Measurements from ENCODE around the gene IL16.

The IL16 gene

GRCh38 chr15:81259760-81260298, 63.1 kb downstream of the IL16 start:
- DNase-seq (no peak), ATAC-seq (replicated peaks) (no peak)
- H3K4me1 Mint-ChIP-seq (ENCODE audit: low read depth in 2 of 2), result no peaks in the 10 kb centered on the region
- H3K4me3 Mint-ChIP-seq, result no peak overlapping the region
- H3K9me3 Mint-ChIP-seq, result no peaks in the 10 kb centered on the region
- H3K27ac Mint-ChIP-seq, result no peak overlapping the region
- peaks cover 40 to 41% of the 10 kb centered on the region in 2 donors for H3K27me3 Mint-ChIP-seq
- H3K36me3 Mint-ChIP-seq (ENCODE audit: insufficient read depth), result no peaks in the 10 kb centered on the region

DNA sequence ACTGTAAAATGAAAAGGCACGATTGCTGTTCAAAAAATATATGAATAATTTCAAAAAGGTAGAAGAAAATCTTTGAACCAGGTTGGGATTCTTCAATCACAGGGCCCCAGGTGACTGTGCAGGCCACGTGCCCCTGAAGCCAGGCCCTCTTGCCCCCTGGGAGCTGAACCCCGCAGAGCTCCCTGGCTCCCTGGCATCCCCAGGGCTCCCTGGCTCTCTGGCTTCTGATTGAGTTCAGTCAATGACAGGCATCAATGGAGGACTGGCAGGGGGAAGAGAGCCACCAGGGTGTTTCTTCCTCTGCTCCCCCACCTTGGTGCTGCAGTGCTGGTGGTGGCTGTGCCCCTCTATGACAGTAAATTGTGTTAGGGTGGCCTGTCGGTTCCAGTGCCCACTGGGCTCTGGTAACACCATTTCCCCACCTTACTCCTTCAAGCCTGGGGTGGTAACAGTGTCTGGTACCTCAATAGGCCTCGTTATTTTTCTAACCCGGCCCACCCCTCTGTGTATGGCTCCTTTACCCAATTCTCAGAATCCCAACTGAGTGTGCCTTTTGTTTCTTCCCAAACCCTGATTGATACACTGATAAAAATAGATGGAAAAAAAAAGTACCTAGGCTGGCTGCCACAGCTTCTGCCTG, 64.6 kb downstream of the IL16 start:
- no peak for ATAC-seq (replicated peaks)
- peaks cover 42 to 43% of the 10 kb centered on the region in 2 donors for H3K27me3 Mint-ChIP-seq
- no peak overlapping the region for H3K27ac Mint-ChIP-seq
- no peak for DNase-seq
- H3K4me3 Mint-ChIP-seq, result no peak overlapping the region
- peaks cover 3% of the 10 kb centered on the region for H3K36me3 Mint-ChIP-seq (ENCODE audit: insufficient read depth)
- no peaks in the 10 kb centered on the region for H3K9me3 Mint-ChIP-seq
- H3K4me1 Mint-ChIP-seq (ENCODE audit: low read depth in 2 of 2), result peaks cover 9 to 13% of the 10 kb centered on the region in 2 donors

DNA sequence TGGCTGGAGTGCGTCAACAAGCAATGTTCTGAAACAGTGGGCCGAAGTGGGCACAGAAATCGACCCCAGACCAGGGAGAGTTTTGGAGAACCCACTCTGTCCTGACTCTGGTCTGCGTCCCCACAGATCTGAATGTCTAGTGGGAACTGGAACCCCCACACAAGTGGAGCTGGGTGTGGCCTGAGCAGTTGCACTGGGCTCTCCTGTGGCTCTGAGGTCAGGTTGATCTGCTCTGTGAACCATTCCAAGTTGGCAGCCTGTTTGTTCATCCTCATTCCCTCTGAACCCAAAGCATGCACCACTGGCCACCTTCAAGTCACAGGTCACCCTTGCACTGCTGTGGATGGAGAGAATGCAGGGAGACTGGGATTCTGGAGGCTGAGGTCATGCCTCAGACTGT, 66.8 kb downstream of the IL16 start:
- no peak overlapping the region for H3K27ac Mint-ChIP-seq
- H3K9me3 Mint-ChIP-seq, result no peaks in the 10 kb centered on the region
- H3K4me1 Mint-ChIP-seq (ENCODE audit: low read depth in 2 of 2), result peaks cover 15 to 17% of the 10 kb centered on the region in 2 donors
- H3K4me3 Mint-ChIP-seq, result no peak overlapping the region
- DNase-seq (no peak), ATAC-seq (replicated peaks) (no peak)
- peaks cover 3% of the 10 kb centered on the region for H3K36me3 Mint-ChIP-seq (ENCODE audit: insufficient read depth)
- peaks cover 25 to 27% of the 10 kb centered on the region in 2 donors for H3K27me3 Mint-ChIP-seq

DNA sequence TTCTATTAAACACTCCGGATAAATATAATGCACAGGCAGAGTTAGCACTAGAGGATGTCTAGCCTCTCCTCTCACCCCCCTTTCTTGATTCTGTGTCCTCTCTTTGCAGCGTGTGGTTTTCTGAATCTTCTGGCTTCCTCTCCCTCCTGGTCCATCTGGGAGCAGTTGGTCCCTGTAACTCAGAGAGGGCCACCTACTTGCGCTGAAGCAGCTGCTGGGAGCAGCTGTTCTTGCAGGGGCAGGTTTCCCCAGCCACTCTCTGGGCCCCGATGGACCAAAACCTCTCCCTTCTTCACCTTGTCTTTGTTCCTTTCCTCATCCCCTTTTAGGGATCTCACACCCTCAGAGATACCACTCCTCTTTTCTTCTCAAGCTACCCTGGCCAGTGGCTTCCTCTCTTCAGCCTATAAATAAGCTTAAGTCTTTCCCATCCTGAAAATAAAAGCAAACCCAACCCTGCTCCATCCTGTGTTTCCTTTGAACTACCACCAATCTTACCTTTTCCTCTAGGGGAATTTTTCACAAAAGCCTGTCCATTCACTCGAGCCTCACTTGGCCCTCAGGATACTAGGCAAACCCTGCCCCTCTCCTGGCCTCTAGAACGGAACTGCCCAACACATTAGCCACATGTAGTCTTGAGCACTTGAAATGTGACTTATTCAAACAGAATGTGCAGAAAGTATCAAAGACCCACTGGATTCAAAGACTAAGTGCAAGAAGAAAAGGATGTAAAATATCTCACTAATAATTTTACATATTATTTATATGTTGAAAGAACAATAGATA, 67.6 kb downstream of the IL16 start:
- no peaks in the 10 kb centered on the region for H3K9me3 Mint-ChIP-seq
- DNase-seq, result no peak
- H3K27ac Mint-ChIP-seq, result no peak overlapping the region
- H3K4me1 Mint-ChIP-seq (ENCODE audit: low read depth in 2 of 2), result peaks cover 16 to 17% of the 10 kb centered on the region in 2 donors
- no peak for ATAC-seq (replicated peaks)
- peaks cover 24 to 25% of the 10 kb centered on the region in 2 donors for H3K27me3 Mint-ChIP-seq
- H3K4me3 Mint-ChIP-seq, result no peak overlapping the region
- H3K36me3 Mint-ChIP-seq (ENCODE audit: insufficient read depth), result peaks cover 3% of the 10 kb centered on the region

DNA sequence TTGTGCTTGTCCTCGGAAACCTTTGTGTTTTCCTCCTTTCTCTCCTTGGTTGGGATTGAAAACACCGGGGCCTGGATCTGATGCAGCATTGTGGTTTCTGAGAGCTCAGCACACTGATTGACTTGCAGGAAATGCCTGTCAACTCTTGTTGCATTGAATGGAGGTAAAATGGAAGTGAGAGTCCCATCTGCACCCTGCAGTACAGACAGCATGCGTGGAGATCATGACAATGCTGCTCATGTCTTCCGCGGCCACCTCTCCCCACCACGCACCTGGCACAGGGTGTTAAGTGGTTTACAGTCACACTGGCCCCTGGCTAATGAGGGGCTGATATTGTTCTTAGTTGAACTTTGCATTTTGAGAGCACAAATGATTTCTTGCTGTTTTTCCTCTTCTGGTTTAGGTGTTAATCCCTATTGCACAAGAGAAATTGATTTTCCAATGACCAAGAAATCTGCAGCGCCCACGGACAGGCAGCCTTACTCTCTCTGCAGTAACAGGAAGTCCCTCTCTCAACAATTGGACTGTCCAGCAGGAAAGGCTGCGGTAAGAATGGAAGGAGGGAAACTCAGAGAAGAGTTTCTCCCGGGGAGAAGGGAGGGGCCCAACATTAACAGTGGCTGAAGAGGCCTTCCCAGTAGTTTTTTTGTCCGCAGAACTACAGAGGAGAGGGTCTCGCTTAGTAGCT, 68.7 kb downstream of the IL16 start:
- DNase-seq (no peak), ATAC-seq (replicated peaks) (no peak)
- Mint-ChIP-seq H3K4me1 (ENCODE audit: low read depth in 2 of 2) (peaks cover 17% of the 10 kb centered on the region in 2 donors), H3K27me3 (peaks cover 19 to 24% of the 10 kb centered on the region in 2 donors), H3K27ac (no peak overlapping the region), H3K9me3 (no peaks in the 10 kb centered on the region), H3K36me3 (ENCODE audit: insufficient read depth) (peaks cover 3% of the 10 kb centered on the region), H3K4me3 (peak overlapping the region; percentile 61 to 77)

- DNase-seq, result peak; percentile 76 to 79 (median 78)
- peak overlapping the region; percentile 61 to 77 for H3K4me3 Mint-ChIP-seq
- peaks cover 17% of the 10 kb centered on the region in 2 donors for H3K4me1 Mint-ChIP-seq (ENCODE audit: low read depth in 2 of 2)
- ATAC-seq (replicated peaks), result peak; percentile 94
- peaks cover 19 to 24% of the 10 kb centered on the region in 2 donors for H3K27me3 Mint-ChIP-seq
- H3K36me3 Mint-ChIP-seq (ENCODE audit: insufficient read depth), result peaks cover 3% of the 10 kb centered on the region
- H3K27ac Mint-ChIP-seq, result no peak overlapping the region
- H3K9me3 Mint-ChIP-seq, result no peaks in the 10 kb centered on the region
Measured at GRCh38 chr15:81265944-81266775, 69.5 kb downstream of the IL16 start.

GRCh38 chr15:81268340-81268739, 71.7 kb downstream of the IL16 start:
- H3K4me3 Mint-ChIP-seq, result no peak overlapping the region
- no peak for ATAC-seq (replicated peaks)
- no peak overlapping the region for H3K27ac Mint-ChIP-seq
- no peaks in the 10 kb centered on the region for H3K9me3 Mint-ChIP-seq
- peaks cover 17% of the 10 kb centered on the region in 2 donors for H3K4me1 Mint-ChIP-seq (ENCODE audit: low read depth in 2 of 2)
- no peak for DNase-seq
- peaks cover 19 to 24% of the 10 kb centered on the region in 2 donors for H3K27me3 Mint-ChIP-seq
- H3K36me3 Mint-ChIP-seq (ENCODE audit: insufficient read depth), result peaks cover 3% of the 10 kb centered on the region

DNA sequence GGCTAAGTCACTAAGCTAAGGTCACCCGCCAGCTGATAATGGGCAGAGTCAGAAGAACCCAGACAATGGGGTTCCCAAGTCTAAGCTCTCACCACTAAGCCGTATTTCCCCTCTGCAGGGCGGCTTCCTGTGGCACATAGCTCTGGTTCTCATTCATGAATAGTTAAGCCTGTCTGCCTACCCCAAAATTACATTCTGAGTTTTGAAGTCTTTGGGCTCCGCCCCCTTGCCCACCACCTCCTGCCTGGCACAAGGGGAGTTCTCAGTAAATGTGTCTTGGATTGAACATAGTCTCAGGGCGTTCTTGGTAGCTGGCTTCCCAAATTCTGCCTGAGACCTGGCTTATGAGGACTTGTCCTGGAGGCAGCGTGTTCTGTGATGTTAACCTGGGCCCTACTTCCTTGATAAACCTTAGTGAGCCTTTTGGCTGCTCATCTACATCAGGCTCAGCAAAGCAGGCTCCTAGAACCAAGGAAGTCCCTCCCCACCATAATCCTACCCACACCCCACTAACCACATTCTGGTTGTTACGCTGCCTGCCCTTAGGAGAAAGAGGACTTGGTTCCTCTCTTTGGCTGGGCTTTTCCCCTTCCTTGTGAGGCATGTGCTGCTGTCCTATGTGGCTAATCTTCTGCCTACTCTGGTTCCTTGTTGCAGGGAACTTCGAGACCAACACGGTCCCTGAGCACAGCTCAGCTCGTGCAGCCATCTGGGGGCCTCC, 72.4 kb downstream of the IL16 start:
- DNase-seq, result no peak
- no peak for ATAC-seq (replicated peaks)
- Mint-ChIP-seq H3K27me3 (peaks cover 16 to 19% of the 10 kb centered on the region in 2 donors), H3K36me3 (ENCODE audit: insufficient read depth) (peaks cover 3% of the 10 kb centered on the region), H3K9me3 (no peaks in the 10 kb centered on the region), H3K4me1 (ENCODE audit: low read depth in 2 of 2) (peaks cover 17% of the 10 kb centered on the region in 2 donors), H3K27ac (peak overlapping the region in 1 of 2 donors; percentile 5), H3K4me3 (no peak overlapping the region)

- DNase-seq (no peak), ATAC-seq (replicated peaks) (no peak)
- Mint-ChIP-seq H3K4me3 (no peak overlapping the region), H3K36me3 (ENCODE audit: insufficient read depth) (peaks cover 3% of the 10 kb centered on the region), H3K27ac (no peak overlapping the region), H3K4me1 (ENCODE audit: low read depth in 2 of 2) (peaks cover 21 to 23% of the 10 kb centered on the region in 2 donors), H3K9me3 (no peaks in the 10 kb centered on the region), H3K27me3 (peaks cover 5 to 8% of the 10 kb centered on the region in 2 donors)
Measured at GRCh38 chr15:81270188-81270587, 73.5 kb downstream of the IL16 start.

DNA sequence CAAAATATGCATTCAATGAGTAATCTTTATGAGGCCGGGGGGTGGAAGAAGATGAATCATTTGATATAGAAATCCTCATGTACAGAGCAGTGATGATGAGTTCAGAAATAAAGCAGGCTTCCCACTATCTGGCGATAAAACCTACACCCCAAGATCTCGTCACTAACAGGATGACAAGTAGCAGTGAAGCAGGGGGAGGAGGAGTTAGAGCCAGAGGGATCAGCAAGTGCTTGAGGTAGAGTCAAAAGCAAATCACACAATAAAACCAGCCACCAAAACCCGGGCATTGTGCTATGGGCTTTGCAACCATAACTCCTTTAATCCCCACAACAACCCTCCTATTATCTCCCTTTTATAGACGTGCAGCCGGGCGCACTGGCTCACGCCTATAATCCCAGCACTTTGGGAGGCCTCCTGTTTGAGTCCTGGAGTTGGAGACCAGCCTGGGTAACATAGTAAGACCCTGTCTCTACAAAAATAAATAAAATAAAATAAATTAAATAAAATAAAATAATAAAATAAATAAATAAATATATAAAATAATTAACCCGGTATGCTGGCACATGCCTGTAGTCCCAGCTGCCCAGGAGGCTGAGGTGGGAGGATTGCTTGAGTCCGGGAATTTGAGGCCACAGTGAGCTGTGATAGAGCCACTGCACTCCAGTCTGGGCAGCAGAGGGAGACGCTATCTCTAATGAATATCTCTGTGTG, 74.3 kb downstream of the IL16 start:
- DNase-seq (no peak), ATAC-seq (replicated peaks) (no peak)
- peaks cover 2% of the 10 kb centered on the region for H3K36me3 Mint-ChIP-seq (ENCODE audit: insufficient read depth)
- peaks cover 0 to under 1% of the 10 kb centered on the region in 2 donors for H3K27me3 Mint-ChIP-seq
- peaks cover 15 to 16% of the 10 kb centered on the region in 2 donors for H3K4me1 Mint-ChIP-seq (ENCODE audit: low read depth in 2 of 2)
- no peaks in the 10 kb centered on the region for H3K9me3 Mint-ChIP-seq
- H3K4me3 Mint-ChIP-seq, result no peak overlapping the region
- no peak overlapping the region for H3K27ac Mint-ChIP-seq

- Mint-ChIP-seq H3K4me1 (ENCODE audit: low read depth in 2 of 2) (peaks cover 7 to 8% of the 10 kb centered on the region in 2 donors), H3K27me3 (no peaks in the 10 kb centered on the region), H3K9me3 (peaks cover 0 to under 1% of the 10 kb centered on the region in 2 donors), H3K27ac (no peak overlapping the region), H3K36me3 (ENCODE audit: insufficient read depth) (no peaks in the 10 kb centered on the region), H3K4me3 (no peak overlapping the region)
- DNase-seq (no peak), ATAC-seq (replicated peaks) (no peak)
Measured at GRCh38 chr15:81271761-81272644, 75.3 kb downstream of the IL16 start.

All from effector memory CD8-positive, alpha-beta T cell (primary cell).